Measurements from ENCODE around the gene DDX1. TPM values are rescaled to one million over a fixed set of nuclear protein-coding genes. Genes with fewer than 3 reads are reported as not detected.

DDX1 gene
- total RNA-seq, 1 experiment from 2014 or later = 131 TPM

GRCh38 chr2:15561574-15562344 is 29.9 kb upstream of the DDX1 start:
- in situ Hi-C loops (cut with HindIII; ENCODE audit: low sequenced_read_pairs) = no loop called here
- DNase-seq (ENCODE audit: low spot score) = peak; percentile 69

GRCh38 chr2:15562354-15563031 is 29.2 kb upstream of the DDX1 start:
- DNase-seq (ENCODE audit: low spot score) = no peak
- in situ Hi-C loops (cut with HindIII; ENCODE audit: low sequenced_read_pairs) = no loop called here

GRCh38 chr2:15563227-15564100 is 28.2 kb upstream of the DDX1 start:
- DNase-seq (ENCODE audit: low spot score) = no peak
- in situ Hi-C loops (cut with HindIII; ENCODE audit: low sequenced_read_pairs) = no loop called here

- in situ Hi-C loops (cut with HindIII; ENCODE audit: low sequenced_read_pairs) = no loop called here
- DNase-seq (ENCODE audit: low spot score) = no peak
These were observed 26.3 kb upstream of the DDX1 start for GRCh38 chr2:15565392-15565791.

- in situ Hi-C loops (cut with HindIII; ENCODE audit: low sequenced_read_pairs) = no loop called here
- DNase-seq (ENCODE audit: low spot score) = no peak
These were observed 25.5 kb upstream of the DDX1 start for GRCh38 chr2:15565994-15566671.

- no peak for DNase-seq (ENCODE audit: low spot score)
- in situ Hi-C loops (cut with HindIII; ENCODE audit: low sequenced_read_pairs) = no loop called here
These were observed 24.8 kb upstream of the DDX1 start for GRCh38 chr2:15566912-15567311.

GRCh38 chr2:15568874-15569273 is 22.8 kb upstream of the DDX1 start:
- no peak for DNase-seq (ENCODE audit: low spot score)
- in situ Hi-C loops (cut with HindIII; ENCODE audit: low sequenced_read_pairs) = no loop called here

GRCh38 chr2:15570104-15570503 is 21.6 kb upstream of the DDX1 start:
- in situ Hi-C loops (cut with HindIII; ENCODE audit: low sequenced_read_pairs) = no loop called here

GRCh38 chr2:15571729-15572128 is 19.9 kb upstream of the DDX1 start:
- in situ Hi-C loops (cut with HindIII; ENCODE audit: low sequenced_read_pairs) = no loop called here
- no peak for DNase-seq (ENCODE audit: low spot score)

More at GRCh38 chr2:15570104-15570503, 21.6 kb upstream of the DDX1 start:
- DNase-seq (ENCODE audit: low spot score) = no peak

- in situ Hi-C loops (cut with HindIII; ENCODE audit: low sequenced_read_pairs) = no loop called here
- peak; percentile 71 for DNase-seq (ENCODE audit: low spot score)
These were observed 14.5 kb upstream of the DDX1 start for GRCh38 chr2:15577071-15577735.

GRCh38 chr2:15579641-15580040 is 12.0 kb upstream of the DDX1 start:
- in situ Hi-C loops (cut with HindIII; ENCODE audit: low sequenced_read_pairs) = no loop called here
- DNase-seq (ENCODE audit: low spot score) = no peak

GRCh38 chr2:15580451-15580850 is 11.2 kb upstream of the DDX1 start:
- in situ Hi-C loops (cut with HindIII; ENCODE audit: low sequenced_read_pairs) = no loop called here
- DNase-seq (ENCODE audit: low spot score) = no peak

- no peak for DNase-seq (ENCODE audit: low spot score)
- in situ Hi-C loops (cut with HindIII; ENCODE audit: low sequenced_read_pairs) = no loop called here
These were observed 8.8 kb upstream of the DDX1 start for GRCh38 chr2:15582710-15583357.

- no peak for DNase-seq (ENCODE audit: low spot score)
- in situ Hi-C loops (cut with HindIII; ENCODE audit: low sequenced_read_pairs) = no loop called here
These were observed 7.8 kb upstream of the DDX1 start for GRCh38 chr2:15583826-15584225.

GRCh38 chr2:15584316-15584715 is 7.4 kb upstream of the DDX1 start:
- DNase-seq (ENCODE audit: low spot score) = no peak
- in situ Hi-C loops (cut with HindIII; ENCODE audit: low sequenced_read_pairs) = no loop called here

GRCh38 chr2:15584767-15585469 is 6.8 kb upstream of the DDX1 start:
- in situ Hi-C loops (cut with HindIII; ENCODE audit: low sequenced_read_pairs) = no loop called here
- DNase-seq (ENCODE audit: low spot score) = no peak

GRCh38 chr2:15588329-15588919 is 3.2 kb upstream of the DDX1 start:
- in situ Hi-C loops (cut with HindIII; ENCODE audit: low sequenced_read_pairs) = no loop called here
- DNase-seq (ENCODE audit: low spot score) = peak; percentile 81

GRCh38 chr2:15591373-15591691 is 336 bp upstream of the DDX1 start:
- no peak for DNase-seq (ENCODE audit: low spot score)
- in situ Hi-C loops (cut with HindIII; ENCODE audit: low sequenced_read_pairs) = no loop called here

Data from G401 (cell line).